ENCODE results near the gene FYB1. TPM values are rescaled to one million over a fixed set of nuclear protein-coding genes. Genes with fewer than 3 reads are reported as not detected.
A peak's percentile ranks its signal among the peaks of the same experiment; 100 is the strongest.

The FYB1 gene
- total RNA-seq, 3 donors from 2014 or later (not counting 1 experiment from before 2014, with no cell fraction given), result 277 to 340 (median 295) TPM

GRCh38 chr5:39137819-39138451, 81.4 kb downstream of the FYB1 start:
- DNase-seq (peak in 1 of 2 donors; percentile 49), ATAC-seq (no peak)
- Mint-ChIP-seq H3K36me3 (peaks cover 34% of the 10 kb centered on the region), H3K27me3 (ENCODE audit: low read depth in 2 of 2) (no peaks in the 10 kb centered on the region), H3K9me3 (no peaks in the 10 kb centered on the region), H3K27ac (peak overlapping the region in 1 of 2 donors; percentile 15), H3K4me1 (peaks cover 6 to 14% of the 10 kb centered on the region in 2 donors), H3K4me3 (no peak overlapping the region)
- Histone ChIP-seq H3K4me3 (ENCODE audit: low read length) (no peak overlapping the region), H3K4me1 (ENCODE audit: control insufficient read depth, insufficient read depth, low read length) (no peaks in the 10 kb centered on the region), H3K27ac (ENCODE audit: low read length) (no peak overlapping the region), H3K27me3 (ENCODE audit: control insufficient read depth, insufficient read depth, low read length) (no peaks in the 10 kb centered on the region), H3K9me3 (ENCODE audit: control insufficient read depth, insufficient read depth, low read length) (no peaks in the 10 kb centered on the region), H3K36me3 (ENCODE audit: control insufficient read depth, insufficient read depth, low read length) (peaks cover 75% of the 10 kb centered on the region)
- 90% methylated on average over 8 of the region's 9 CpGs for WGBS (ENCODE audit: insufficient coverage)
- intact Hi-C loops (cut with micrococcal nuclease), result no loop called here
- no peak for TF ChIP-seq CTCF (IDR thresholded peaks at IDR 0.05)

- no peak overlapping the region for H3K4me3 ChIP-seq (ENCODE audit: low read length)
- no peak overlapping the region for H3K27ac ChIP-seq (ENCODE audit: low read length)
- no peaks in the 10 kb centered on the region for H3K27me3 ChIP-seq (ENCODE audit: control insufficient read depth, insufficient read depth, low read length)
- H3K36me3 ChIP-seq (ENCODE audit: control insufficient read depth, insufficient read depth, low read length), result peaks cover 81% of the 10 kb centered on the region
- H3K9me3 ChIP-seq (ENCODE audit: control insufficient read depth, insufficient read depth, low read length), result no peaks in the 10 kb centered on the region
- Mint-ChIP-seq H3K27me3 (ENCODE audit: low read depth in 2 of 2) (no peaks in the 10 kb centered on the region), H3K4me1 (peaks cover 6 to 14% of the 10 kb centered on the region in 2 donors), H3K27ac (peak overlapping the region in 1 of 2 donors; percentile 15), H3K36me3 (peaks cover 37% of the 10 kb centered on the region), H3K4me3 (no peak overlapping the region), H3K9me3 (no peaks in the 10 kb centered on the region)
- no CpG with 5 or more reads among the region's 2 CpGs for WGBS (ENCODE audit: insufficient coverage)
- no peak for DNase-seq
- intact Hi-C loops (cut with micrococcal nuclease), result no loop called here
- no peaks in the 10 kb centered on the region for H3K4me1 ChIP-seq (ENCODE audit: control insufficient read depth, insufficient read depth, low read length)
- TF ChIP-seq CTCF (IDR thresholded peaks at IDR 0.05), result no peak
- no peak for ATAC-seq
Measured at GRCh38 chr5:39137391-39137790, 82.0 kb downstream of the FYB1 start.

GRCh38 chr5:39132792-39133191, 86.6 kb downstream of the FYB1 start:
- Mint-ChIP-seq H3K9me3 (no peaks in the 10 kb centered on the region), H3K27ac (peak overlapping the region; percentile 29 to 56), H3K36me3 (peaks cover 49% of the 10 kb centered on the region), H3K27me3 (ENCODE audit: low read depth in 2 of 2) (no peaks in the 10 kb centered on the region), H3K4me3 (no peak overlapping the region), H3K4me1 (peaks cover 18 to 28% of the 10 kb centered on the region in 2 donors)
- peaks cover 86% of the 10 kb centered on the region for H3K36me3 ChIP-seq (ENCODE audit: control insufficient read depth, insufficient read depth, low read length)
- no peak for TF ChIP-seq CTCF (IDR thresholded peaks at IDR 0.05)
- DNase-seq, result no peak
- WGBS (ENCODE audit: insufficient coverage), result 95% methylated on average over 2 of the region's 3 CpGs
- H3K9me3 ChIP-seq (ENCODE audit: control insufficient read depth, insufficient read depth, low read length), result no peaks in the 10 kb centered on the region
- H3K27me3 ChIP-seq (ENCODE audit: control insufficient read depth, insufficient read depth, low read length), result no peaks in the 10 kb centered on the region
- H3K27ac ChIP-seq (ENCODE audit: low read length), result no peak overlapping the region
- intact Hi-C loops (cut with micrococcal nuclease), result no loop called here
- ATAC-seq, result no peak
- H3K4me1 ChIP-seq (ENCODE audit: control insufficient read depth, insufficient read depth, low read length), result no peaks in the 10 kb centered on the region
- no peak overlapping the region for H3K4me3 ChIP-seq (ENCODE audit: low read length)

- no peak overlapping the region for H3K27ac ChIP-seq (ENCODE audit: low read length)
- Mint-ChIP-seq H3K27ac (peak overlapping the region; percentile 20 to 29), H3K9me3 (no peaks in the 10 kb centered on the region), H3K36me3 (peaks cover 44% of the 10 kb centered on the region), H3K27me3 (ENCODE audit: low read depth in 2 of 2) (no peaks in the 10 kb centered on the region), H3K4me1 (peaks cover 18 to 30% of the 10 kb centered on the region in 2 donors), H3K4me3 (no peak overlapping the region)
- WGBS (ENCODE audit: insufficient coverage), result 93% methylated on average over 2 of the region's 3 CpGs
- no peak overlapping the region for H3K4me3 ChIP-seq (ENCODE audit: low read length)
- TF ChIP-seq CTCF (IDR thresholded peaks at IDR 0.05), result no peak
- intact Hi-C loops (cut with micrococcal nuclease), result no loop called here
- peaks cover 84% of the 10 kb centered on the region for H3K36me3 ChIP-seq (ENCODE audit: control insufficient read depth, insufficient read depth, low read length)
- ATAC-seq (no peak), DNase-seq (no peak)
- no peaks in the 10 kb centered on the region for H3K27me3 ChIP-seq (ENCODE audit: control insufficient read depth, insufficient read depth, low read length)
- no peaks in the 10 kb centered on the region for H3K4me1 ChIP-seq (ENCODE audit: control insufficient read depth, insufficient read depth, low read length)
- H3K9me3 ChIP-seq (ENCODE audit: control insufficient read depth, insufficient read depth, low read length), result no peaks in the 10 kb centered on the region
Measured at GRCh38 chr5:39132128-39132447, 87.3 kb downstream of the FYB1 start.

Data from natural killer cell (primary cell).